ENCODE data around the gene INTS11. TPM values are rescaled to one million over a fixed set of nuclear protein-coding genes. Genes with fewer than 3 reads are reported as not detected.

The INTS11 gene
- total RNA-seq, 3 donors from 2014 or later (not counting 1 experiment from before 2014, with no cell fraction given), result 150 to 189 (median 181) TPM

DNA sequence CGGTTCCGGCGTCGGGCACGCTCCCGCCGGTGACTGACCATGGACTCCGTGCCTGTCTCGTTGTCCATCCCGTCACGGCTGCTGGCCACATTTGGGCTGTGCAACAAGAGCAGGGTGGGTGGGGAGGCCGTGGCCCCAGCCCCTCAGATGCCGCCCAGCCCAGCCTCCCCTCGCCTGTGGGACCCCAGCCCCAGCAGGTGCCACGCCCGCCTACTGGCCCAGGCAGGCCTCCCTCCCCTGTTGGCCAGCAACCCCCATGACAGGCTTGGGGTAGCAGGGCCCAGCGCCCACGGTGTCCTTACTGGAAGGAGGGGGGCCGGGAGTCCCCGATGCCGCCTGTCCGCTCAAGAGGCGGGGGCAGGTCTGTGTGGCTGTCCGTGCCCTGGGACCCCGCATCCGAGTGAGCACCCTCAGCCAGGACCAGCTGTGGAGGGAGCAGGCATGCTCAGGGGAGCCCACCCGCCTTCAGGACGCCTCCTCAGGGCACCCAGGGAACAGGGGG lies 17.7 kb upstream of the INTS11 start:
- no peaks in the 10 kb centered on the region for H3K4me1 ChIP-seq (ENCODE audit: control insufficient read depth, insufficient read depth, low read length)
- TF ChIP-seq CTCF (IDR thresholded peaks at IDR 0.05), result no peak
- H3K36me3 ChIP-seq (ENCODE audit: control insufficient read depth, insufficient read depth, low read length), result peaks cover 2% of the 10 kb centered on the region
- no peaks in the 10 kb centered on the region for H3K27me3 ChIP-seq (ENCODE audit: control insufficient read depth, insufficient read depth, low read length)
- DNase-seq, result no peak
- H3K4me3 Mint-ChIP-seq, result no peak overlapping the region
- H3K4me1 Mint-ChIP-seq, result peaks cover 0 to 14% of the 10 kb centered on the region in 2 donors
- H3K27ac Mint-ChIP-seq, result no peak overlapping the region
- H3K9me3 Mint-ChIP-seq, result no peaks in the 10 kb centered on the region
- H3K36me3 Mint-ChIP-seq, result no peaks in the 10 kb centered on the region
- H3K27me3 Mint-ChIP-seq (ENCODE audit: low read depth in 2 of 2), result no peaks in the 10 kb centered on the region
- H3K9me3 ChIP-seq (ENCODE audit: control insufficient read depth, insufficient read depth, low read length), result no peaks in the 10 kb centered on the region
- ATAC-seq, result no peak
- intact Hi-C loops (cut with micrococcal nuclease), result no loop called here
- no peak overlapping the region for H3K27ac ChIP-seq (ENCODE audit: low read length)
- no peak overlapping the region for H3K4me3 ChIP-seq (ENCODE audit: low read length)
- WGBS (ENCODE audit: insufficient coverage), result 98% methylated on average over 28 of the region's 28 CpGs

- TF ChIP-seq CTCF (IDR thresholded peaks at IDR 0.05), result no peak
- no peak for DNase-seq
- no peaks in the 10 kb centered on the region for H3K36me3 Mint-ChIP-seq
- H3K4me3 ChIP-seq (ENCODE audit: low read length), result no peak overlapping the region
- H3K4me1 ChIP-seq (ENCODE audit: control insufficient read depth, insufficient read depth, low read length), result no peaks in the 10 kb centered on the region
- no peaks in the 10 kb centered on the region for H3K9me3 Mint-ChIP-seq
- H3K27me3 Mint-ChIP-seq (ENCODE audit: low read depth in 2 of 2), result no peaks in the 10 kb centered on the region
- no peak overlapping the region for H3K4me3 Mint-ChIP-seq
- H3K27me3 ChIP-seq (ENCODE audit: control insufficient read depth, insufficient read depth, low read length), result no peaks in the 10 kb centered on the region
- no peak overlapping the region for H3K27ac ChIP-seq (ENCODE audit: low read length)
- no peaks in the 10 kb centered on the region for H3K9me3 ChIP-seq (ENCODE audit: control insufficient read depth, insufficient read depth, low read length)
- 95% methylated on average over 17 of the region's 17 CpGs for WGBS (ENCODE audit: insufficient coverage)
- peaks cover 0 to 10% of the 10 kb centered on the region in 2 donors for H3K4me1 Mint-ChIP-seq
- H3K36me3 ChIP-seq (ENCODE audit: control insufficient read depth, insufficient read depth, low read length), result peaks cover 2% of the 10 kb centered on the region
- H3K27ac Mint-ChIP-seq, result no peak overlapping the region
- ATAC-seq, result no peak
- intact Hi-C loops (cut with micrococcal nuclease), result no loop called here
These were observed 17.1 kb upstream of the INTS11 start for GRCh38 chr1:1341549-1342021.

GRCh38 chr1:1340791-1341548 lies 16.5 kb upstream of the INTS11 start:
- WGBS (ENCODE audit: insufficient coverage), result 94% methylated on average over 36 of the region's 36 CpGs
- H3K4me3 Mint-ChIP-seq, result no peak overlapping the region
- TF ChIP-seq CTCF (IDR thresholded peaks at IDR 0.05), result no peak

More at GRCh38 chr1:1340791-1341548, 16.5 kb upstream of the INTS11 start:
- Mint-ChIP-seq H3K36me3 (no peaks in the 10 kb centered on the region), H3K27ac (no peak overlapping the region), H3K4me1 (peaks cover 0 to 6% of the 10 kb centered on the region in 2 donors), H3K9me3 (no peaks in the 10 kb centered on the region), H3K27me3 (ENCODE audit: low read depth in 2 of 2) (no peaks in the 10 kb centered on the region)
- no peak overlapping the region for H3K27ac ChIP-seq (ENCODE audit: low read length)
- intact Hi-C loops (cut with micrococcal nuclease), result no loop called here
- no peaks in the 10 kb centered on the region for H3K27me3 ChIP-seq (ENCODE audit: control insufficient read depth, insufficient read depth, low read length)
- H3K36me3 ChIP-seq (ENCODE audit: control insufficient read depth, insufficient read depth, low read length), result peaks cover 2% of the 10 kb centered on the region
- ATAC-seq (no peak), DNase-seq (no peak)
- H3K4me1 ChIP-seq (ENCODE audit: control insufficient read depth, insufficient read depth, low read length), result no peaks in the 10 kb centered on the region
- H3K9me3 ChIP-seq (ENCODE audit: control insufficient read depth, insufficient read depth, low read length), result no peaks in the 10 kb centered on the region
- no peak overlapping the region for H3K4me3 ChIP-seq (ENCODE audit: low read length)
